ENCODE data around the gene DDA1. TPM values are rescaled to one million over a fixed set of nuclear protein-coding genes. Genes with fewer than 3 reads are reported as not detected.
"Not testable (repeated sequence)": the region's sequence is repeated elsewhere in the genome, so short reads cannot be mapped to it uniquely, and the experiment has no call there.

Gene DDA1
- total RNA-seq, 2 experiments from 2014 or later, result 58.6 to 61.2 TPM

DNA sequence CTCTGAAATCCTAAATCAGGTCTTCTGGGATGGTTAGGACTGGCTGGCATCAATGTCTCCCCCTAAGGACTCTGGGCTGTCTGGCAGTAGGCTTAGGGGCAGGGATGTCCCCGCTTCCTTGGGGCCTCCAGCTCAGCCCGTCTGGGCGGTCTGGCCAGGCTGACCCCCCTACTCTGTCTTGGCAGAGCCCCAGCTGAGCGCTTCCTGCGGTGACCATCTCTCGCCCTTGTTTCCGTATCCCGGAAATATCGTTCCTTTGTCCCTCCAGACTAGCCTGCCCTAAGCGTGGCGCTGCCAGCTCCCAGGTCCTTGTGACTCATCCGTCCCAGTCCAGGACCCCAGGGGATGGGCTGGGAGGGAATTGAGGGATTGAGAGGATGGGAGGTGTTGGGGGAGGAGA lies 39.3 kb downstream of the DDA1 start:
- H3K27ac Mint-ChIP-seq, result no peak overlapping the region
- POLR2A ChIA-PET, result no interaction called here
- no peaks in the 10 kb centered on the region for H3K36me3 Mint-ChIP-seq (ENCODE audit: low read depth)

DNA sequence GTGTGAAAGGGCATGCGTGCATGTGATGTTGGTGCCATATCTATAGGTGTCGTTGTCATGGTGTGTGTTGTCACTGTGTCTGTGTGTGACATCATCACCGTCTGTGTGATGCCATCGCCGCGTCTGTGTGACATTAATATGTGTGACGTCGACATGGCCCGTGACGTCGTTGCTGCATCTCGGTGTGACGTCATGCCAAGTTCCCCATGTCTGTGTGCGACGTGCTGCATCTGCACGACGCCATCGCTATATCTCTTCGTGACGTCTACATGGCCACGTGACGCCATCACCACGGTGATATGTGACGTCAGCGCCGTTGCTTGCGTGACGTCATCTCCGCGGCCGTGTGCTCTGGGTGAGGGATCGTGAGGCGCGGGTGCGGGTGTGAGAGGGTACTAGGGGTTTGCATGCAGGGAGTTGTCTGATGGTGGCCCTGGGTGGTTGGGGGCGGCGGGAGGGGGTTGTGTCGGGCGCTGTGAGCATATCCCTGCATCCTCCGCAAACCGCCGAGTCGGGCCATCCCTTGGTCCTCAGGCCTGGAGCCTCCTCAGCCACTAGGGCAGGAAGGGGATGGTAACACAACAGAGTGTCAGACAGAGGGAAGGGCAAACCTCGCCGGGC lies 42.6 kb downstream of the DDA1 start:
- H3K9me3 Mint-ChIP-seq, result no peaks in the 10 kb centered on the region
- POLR2A ChIA-PET, result no interaction called here
- no peak overlapping the region for H3K4me3 Mint-ChIP-seq
- H3K27me3 Mint-ChIP-seq, result peaks cover 27% of the 10 kb centered on the region
- H3K36me3 Mint-ChIP-seq (ENCODE audit: low read depth), result no peaks in the 10 kb centered on the region
- peaks cover 10% of the 10 kb centered on the region for H3K4me1 Mint-ChIP-seq
- CTCF ChIA-PET, result no interaction called here
- no peak overlapping the region for H3K27ac Mint-ChIP-seq
- no peak for DNase-seq

More for the DNA sequence above, 39.3 kb downstream of the DDA1 start:
- Mint-ChIP-seq H3K9me3 (no peaks in the 10 kb centered on the region), H3K4me3 (no peak overlapping the region), H3K4me1 (peaks cover 16% of the 10 kb centered on the region), H3K27me3 (peaks cover 26% of the 10 kb centered on the region)
- no peak for DNase-seq
- CTCF ChIA-PET, result no interaction called here

DNA sequence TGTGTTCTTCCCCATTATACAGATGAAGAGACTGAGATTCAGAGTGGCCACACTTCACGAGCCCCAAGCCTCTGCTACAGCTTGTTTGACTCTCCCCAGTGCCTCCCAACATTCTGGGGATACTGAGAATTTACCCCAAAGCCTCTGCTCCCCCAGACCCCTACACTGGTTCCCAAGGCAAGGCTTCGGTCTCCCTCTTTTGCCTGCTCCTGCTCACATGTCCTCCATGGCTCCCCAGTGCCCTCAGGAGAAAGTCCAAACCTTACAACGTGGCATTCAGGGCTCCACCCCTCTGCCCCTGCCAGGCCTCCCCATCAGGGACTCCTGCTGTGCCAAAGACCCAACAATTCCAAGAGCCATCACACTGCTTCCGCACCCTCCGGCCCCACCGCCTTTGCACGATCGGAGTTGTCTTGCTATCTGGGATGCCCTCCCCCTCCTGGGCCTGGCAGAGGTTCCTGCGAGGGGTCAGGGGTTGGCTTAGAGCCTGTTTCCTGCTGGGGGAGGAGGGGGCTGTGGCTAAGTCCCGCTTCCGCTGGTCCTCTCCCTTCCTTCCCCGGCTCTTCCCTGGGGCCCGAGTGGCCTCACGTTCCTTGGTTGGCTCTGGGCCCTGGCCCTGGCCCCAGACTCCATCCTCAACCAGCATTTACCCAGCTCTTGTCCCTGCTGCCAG lies 43.4 kb downstream of the DDA1 start:
- no peak overlapping the region for H3K4me3 Mint-ChIP-seq
- peaks cover 23% of the 10 kb centered on the region for H3K27me3 Mint-ChIP-seq
- peaks cover 10% of the 10 kb centered on the region for H3K4me1 Mint-ChIP-seq
- H3K27ac Mint-ChIP-seq, result no peak overlapping the region
- ChIA-PET CTCF (no interaction called here), POLR2A (no interaction called here)
- no peak for DNase-seq
- no peaks in the 10 kb centered on the region for H3K9me3 Mint-ChIP-seq
- H3K36me3 Mint-ChIP-seq (ENCODE audit: low read depth), result no peaks in the 10 kb centered on the region

DNA sequence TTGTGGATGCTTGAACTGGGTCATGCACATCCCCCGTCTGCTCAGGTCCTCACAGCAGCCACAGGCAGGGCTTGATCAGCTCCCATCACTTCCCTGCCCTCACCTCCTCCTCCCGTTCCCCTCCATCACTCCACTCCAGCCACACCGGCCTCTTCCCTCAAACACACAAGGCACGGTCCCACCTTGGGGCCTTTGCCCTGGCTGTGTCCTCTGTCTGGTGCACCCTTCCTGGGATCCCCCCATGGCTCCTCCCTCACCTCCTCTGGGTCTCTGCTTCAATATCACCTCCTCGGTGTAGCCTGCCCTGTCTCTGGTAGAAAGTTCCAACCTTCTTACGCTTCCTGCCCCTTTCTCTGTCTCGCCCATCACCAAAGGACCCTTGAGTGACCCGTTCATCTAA lies 44.0 kb downstream of the DDA1 start:
- ChIA-PET CTCF (no interaction called here), POLR2A (no interaction called here)
- Mint-ChIP-seq H3K36me3 (ENCODE audit: low read depth) (no peaks in the 10 kb centered on the region), H3K4me3 (no peak overlapping the region), H3K9me3 (no peaks in the 10 kb centered on the region), H3K27ac (no peak overlapping the region), H3K27me3 (peaks cover 20% of the 10 kb centered on the region), H3K4me1 (peaks cover 10% of the 10 kb centered on the region)
- no peak for DNase-seq

DNA sequence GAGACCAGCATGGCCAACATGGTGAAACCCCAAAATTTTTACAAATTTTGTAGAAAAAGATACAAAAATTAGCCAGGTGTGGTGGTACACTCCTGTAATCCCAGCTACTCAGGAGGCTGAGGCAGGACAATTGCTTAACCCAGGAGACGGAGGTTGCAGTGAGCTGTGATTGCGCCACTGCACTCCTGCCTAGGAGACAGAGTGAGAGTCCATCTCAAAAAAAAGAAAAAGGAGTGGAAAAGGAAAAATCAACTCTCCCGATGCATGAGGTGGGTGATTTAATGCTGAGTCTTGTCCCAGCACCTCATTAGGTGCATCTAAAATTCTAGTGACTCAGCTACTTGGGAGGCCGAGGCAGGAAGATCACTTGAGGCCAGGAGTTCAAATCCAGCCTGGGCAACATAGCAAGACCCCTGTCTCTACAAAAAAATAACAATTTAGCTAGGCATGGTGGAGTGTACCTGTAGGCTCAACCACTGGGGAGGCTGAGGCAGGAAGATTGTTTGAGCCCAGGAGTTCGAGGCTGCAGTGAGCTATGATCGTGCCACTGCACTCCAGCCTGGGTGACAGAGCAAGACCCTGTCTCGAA lies 47.8 kb downstream of the DDA1 start:
- no peak for DNase-seq
- no peak overlapping the region for H3K27ac Mint-ChIP-seq
- no peak overlapping the region for H3K4me3 Mint-ChIP-seq
- no peaks in the 10 kb centered on the region for H3K9me3 Mint-ChIP-seq
- ChIA-PET CTCF (interaction anchor here (1.2 kb wide), 1 partner anchor 11 kb away, joined by 4 read pairs; no protein-coding TSS in a partner anchor), POLR2A (no interaction called here)
- H3K27me3 Mint-ChIP-seq, result peaks cover 7% of the 10 kb centered on the region
- H3K4me1 Mint-ChIP-seq, result peaks cover 1% of the 10 kb centered on the region
- no peaks in the 10 kb centered on the region for H3K36me3 Mint-ChIP-seq (ENCODE audit: low read depth)

DNA sequence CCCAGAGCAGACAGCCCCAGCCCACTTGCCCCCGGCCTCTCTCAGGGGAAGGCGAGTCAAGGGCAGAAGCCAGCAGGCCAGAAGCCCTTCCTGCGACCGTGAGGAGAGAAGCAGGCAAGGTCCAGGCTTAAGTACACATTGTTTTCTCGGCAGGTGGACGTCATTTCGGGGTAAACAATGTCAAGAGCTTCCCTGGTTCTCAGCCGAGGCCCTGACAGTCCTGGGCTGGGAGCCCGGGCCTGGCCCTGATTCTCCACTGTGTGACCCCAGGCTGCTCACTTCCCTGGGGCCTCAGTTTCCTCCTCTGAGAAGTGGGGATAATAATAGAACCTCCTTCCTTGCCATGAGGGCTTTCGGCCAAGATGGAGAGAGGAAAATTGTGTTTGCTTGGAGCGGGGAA lies 48.4 kb downstream of the DDA1 start:
- ChIA-PET POLR2A (no interaction called here), CTCF (interaction anchor here (1.2 kb wide), 1 partner anchor 12 kb away, joined by 4 read pairs; no protein-coding TSS in a partner anchor)
- no peak overlapping the region for H3K4me3 Mint-ChIP-seq
- H3K27me3 Mint-ChIP-seq, result peaks cover 11% of the 10 kb centered on the region
- H3K36me3 Mint-ChIP-seq (ENCODE audit: low read depth), result no peaks in the 10 kb centered on the region
- H3K27ac Mint-ChIP-seq, result no peak overlapping the region
- H3K4me1 Mint-ChIP-seq, result peaks cover 1% of the 10 kb centered on the region
- no peak for DNase-seq
- H3K9me3 Mint-ChIP-seq, result no peaks in the 10 kb centered on the region

DNA sequence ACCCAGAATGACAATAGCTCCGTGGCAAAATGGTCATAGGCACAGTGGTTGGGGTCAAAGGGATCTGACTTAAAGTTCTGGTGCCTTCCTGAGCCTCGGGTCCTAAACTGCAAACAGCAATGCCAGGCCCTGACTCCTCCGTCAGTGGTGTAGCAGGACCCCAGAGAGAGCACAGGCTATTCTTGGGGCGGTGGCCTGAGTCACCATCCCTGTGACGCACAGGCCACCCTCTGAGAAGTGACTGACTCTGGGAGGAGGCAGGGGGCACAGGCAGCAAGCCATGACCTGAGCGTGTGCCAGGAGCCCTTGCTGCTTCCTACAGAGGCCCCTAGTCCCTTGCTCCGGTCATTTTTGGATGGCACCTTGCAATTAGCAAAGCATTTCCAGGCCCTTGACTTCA lies 49.0 kb downstream of the DDA1 start:
- no peak overlapping the region for H3K27ac Mint-ChIP-seq
- POLR2A ChIA-PET, result no interaction called here
- CTCF ChIA-PET, result interaction anchor here (1.2 kb wide), 1 partner anchor 13 kb away, joined by 4 read pairs; no protein-coding TSS in a partner anchor
- H3K9me3 Mint-ChIP-seq, result no peaks in the 10 kb centered on the region
- no peak overlapping the region for H3K4me3 Mint-ChIP-seq
- peaks cover under 1% of the 10 kb centered on the region for H3K4me1 Mint-ChIP-seq
- no peak for DNase-seq
- H3K36me3 Mint-ChIP-seq (ENCODE audit: low read depth), result no peaks in the 10 kb centered on the region
- H3K27me3 Mint-ChIP-seq, result peaks cover 12% of the 10 kb centered on the region

DNA sequence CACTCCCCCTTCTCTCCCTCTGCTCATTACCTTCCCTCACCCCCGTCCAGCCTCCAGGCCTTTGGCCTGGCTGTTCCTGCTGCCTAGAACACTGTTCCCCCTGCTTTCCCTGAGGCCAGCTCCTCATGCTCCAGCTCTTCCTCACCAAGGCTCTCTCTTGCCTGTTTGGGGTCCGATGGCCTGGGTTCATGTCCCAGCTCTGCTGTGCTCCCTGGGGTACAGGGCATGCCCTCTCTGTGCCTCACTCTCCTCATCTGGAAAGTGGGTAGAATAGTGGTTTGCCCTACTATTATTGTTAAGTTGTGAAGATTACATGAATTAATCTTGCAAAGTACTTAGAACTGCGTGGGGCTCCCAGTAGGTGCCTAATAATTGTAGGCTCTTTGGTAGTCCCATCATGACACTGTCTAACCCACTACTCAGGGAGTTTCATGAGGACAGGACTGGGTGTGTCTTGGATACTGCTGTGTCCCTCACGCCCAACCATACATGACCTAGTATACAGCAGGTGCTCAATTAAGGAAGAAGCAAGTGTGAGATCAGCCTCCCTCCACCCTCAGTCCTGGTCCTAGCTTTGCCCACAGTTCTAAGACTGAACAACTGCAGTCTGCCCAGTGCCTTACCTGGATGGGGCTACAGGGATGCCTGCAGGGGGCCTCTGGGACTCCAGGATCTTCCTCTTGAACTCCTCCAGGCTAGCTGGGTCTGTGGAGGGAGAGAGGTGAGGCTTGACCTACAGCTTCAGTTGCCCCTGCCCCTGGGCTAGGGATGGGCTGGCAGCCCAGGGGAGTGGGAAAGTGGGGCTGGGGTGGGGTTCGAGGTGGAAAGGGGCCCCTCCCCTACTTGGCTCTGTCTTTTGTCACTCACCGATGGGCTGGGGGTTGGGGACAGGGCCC lies 50.8 kb downstream of the DDA1 start:
- DNase-seq, result no peak
- Mint-ChIP-seq H3K4me3 (no peak overlapping the region), H3K27me3 (peaks cover 15% of the 10 kb centered on the region), H3K27ac (no peak overlapping the region), H3K36me3 (ENCODE audit: low read depth) (no peaks in the 10 kb centered on the region), H3K9me3 (no peaks in the 10 kb centered on the region), H3K4me1 (no peaks in the 10 kb centered on the region)
- ChIA-PET POLR2A (no interaction called here), CTCF (interaction anchor here (0.9 kb wide), 1 partner anchor 15 kb away, joined by 7 read pairs; no protein-coding TSS in a partner anchor)

DNA sequence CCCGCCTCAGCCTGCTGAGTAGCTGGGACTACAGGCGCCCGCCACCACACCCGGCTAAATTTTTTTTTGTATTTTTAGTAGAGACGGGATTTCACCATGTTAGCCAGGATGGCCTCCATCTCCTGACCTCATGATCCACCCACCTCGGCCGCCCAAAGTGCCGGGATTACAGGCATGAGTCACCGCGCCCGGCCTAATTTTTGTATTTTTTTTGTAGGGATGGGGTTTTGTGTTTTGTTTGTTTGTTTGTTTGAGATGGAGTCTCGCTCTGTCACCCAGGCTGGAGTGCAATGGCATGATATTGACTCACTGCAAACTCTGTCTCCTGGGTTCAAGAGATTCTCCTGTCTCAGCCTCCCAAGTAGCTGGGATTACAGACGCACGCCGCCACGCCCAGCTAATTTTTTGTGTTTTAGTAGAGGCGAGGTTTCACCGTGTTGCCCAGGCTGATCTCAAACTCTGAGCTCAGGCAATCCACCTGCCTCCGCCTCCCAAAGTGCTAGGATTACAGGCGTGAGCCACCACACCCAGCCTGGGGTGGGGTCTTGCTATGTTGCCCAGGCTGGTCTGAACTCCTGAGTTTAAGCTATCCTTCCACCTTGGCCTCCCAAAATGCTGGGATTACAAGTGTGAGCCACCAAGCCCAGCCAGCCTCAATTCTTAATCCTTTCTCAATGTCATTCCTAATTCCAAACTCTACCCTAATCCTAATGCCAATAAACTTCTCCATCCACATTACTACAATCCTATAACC lies 54.7 kb downstream of the DDA1 start:
- H3K27ac Mint-ChIP-seq; CTCF ChIA-PET; H3K36me3 Mint-ChIP-seq (ENCODE audit: low read depth); DNase-seq; H3K4me3 Mint-ChIP-seq; H3K9me3 Mint-ChIP-seq; H3K4me1 Mint-ChIP-seq; POLR2A ChIA-PET: not testable (repeated sequence)
- peaks cover 15% of the 10 kb centered on the region for H3K27me3 Mint-ChIP-seq

DNA sequence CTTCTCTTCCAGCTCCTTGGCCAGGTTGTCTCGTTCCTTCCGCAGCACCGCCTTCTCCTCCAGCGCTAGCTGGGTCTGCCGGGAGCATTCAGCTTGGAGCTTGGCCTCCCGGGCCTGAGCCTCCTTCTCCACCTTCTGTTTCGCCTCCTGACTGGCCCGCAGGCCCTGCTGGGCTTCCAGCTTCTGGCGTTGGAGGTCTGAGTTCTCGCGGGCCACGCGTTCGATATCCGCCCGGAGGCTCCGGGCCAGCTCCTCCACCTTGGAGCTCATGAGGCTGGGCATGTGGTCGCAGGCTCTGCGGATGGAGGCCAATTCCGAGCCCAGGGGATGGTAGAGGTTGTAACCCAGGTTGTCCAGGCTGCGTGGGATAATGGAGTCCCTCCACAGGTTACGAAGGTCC lies 56.0 kb downstream of the DDA1 start:
- ChIA-PET CTCF (no interaction called here), POLR2A (interaction anchor here (1.2 kb wide), 1 partner anchor 19 kb away, joined by 3 read pairs; no protein-coding TSS in a partner anchor)
- Mint-ChIP-seq H3K4me1 (peaks cover 2% of the 10 kb centered on the region), H3K4me3 (no peak overlapping the region), H3K27ac (no peak overlapping the region), H3K36me3 (ENCODE audit: low read depth) (no peaks in the 10 kb centered on the region), H3K9me3 (no peaks in the 10 kb centered on the region), H3K27me3 (peaks cover 17% of the 10 kb centered on the region)
- no peak for DNase-seq

DNA sequence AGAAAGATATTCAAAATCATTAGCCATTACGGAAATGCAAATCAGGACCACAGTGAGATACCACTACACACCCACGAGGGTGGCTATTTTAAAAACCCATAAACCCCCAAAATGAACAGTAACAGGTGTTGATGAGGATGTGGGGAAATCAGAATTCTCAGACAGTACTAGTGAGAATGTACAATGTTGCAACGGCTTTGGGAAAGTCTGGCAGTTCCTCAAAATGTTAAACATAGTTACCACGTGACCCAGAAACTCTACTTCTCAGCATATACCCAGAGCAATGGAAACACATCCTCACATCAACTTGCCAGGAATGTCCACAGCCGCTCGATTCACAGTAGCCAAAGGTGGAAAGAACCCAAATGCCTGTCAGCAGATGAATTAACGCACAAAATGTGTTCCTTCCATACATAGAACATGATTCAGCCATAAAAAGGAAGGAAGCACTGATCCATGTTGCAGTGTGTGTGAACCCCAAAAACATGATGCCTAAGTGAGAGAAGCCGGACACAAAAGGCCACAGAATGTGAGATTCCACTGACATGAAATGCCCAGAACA lies 60.7 kb downstream of the DDA1 start:
- peaks cover 3% of the 10 kb centered on the region for H3K4me1 Mint-ChIP-seq
- H3K36me3 Mint-ChIP-seq (ENCODE audit: low read depth), result no peaks in the 10 kb centered on the region
- no peaks in the 10 kb centered on the region for H3K9me3 Mint-ChIP-seq
- no peak overlapping the region for H3K4me3 Mint-ChIP-seq
- ChIA-PET CTCF (no interaction called here), POLR2A (no interaction called here)
- peaks cover 9% of the 10 kb centered on the region for H3K27me3 Mint-ChIP-seq
- H3K27ac Mint-ChIP-seq, result no peak overlapping the region
- DNase-seq, result no peak

Measured in activated CD4-positive, alpha-beta memory T cell treated with anti-CD3 and anti-CD28 coated beads, Interleukin-2, amount 10 ng/mL, durations not matched to agents 7 days and 5 days (primary cell).